H9 (cell line): ENCODE results near the gene NNT. TPM values are rescaled to one million over a fixed set of nuclear protein-coding genes. Genes with fewer than 3 reads are reported as not detected.

ENCODE experiments used
- DNase-seq: peaks from one replicate; pipeline ENCODE4 v3.0.0-alpha.2; 2017
- H2AFZ ChIP-seq: one replicate; pipeline ENCODE4 v1.6.1; 2013; ENCODE audit warnings: mild to moderate bottlenecking, low read length, control low read depth, moderate library complexity
- H2AK5ac ChIP-seq: 2 replicates; pipeline ENCODE4 v1.6.1; 2013; ENCODE audit warnings: low read length, control low read depth, mixed read lengths; ENCODE audit not compliant: insufficient read length
- H2BK120ac ChIP-seq: one replicate; pipeline ENCODE4 v1.6.1; 2013; ENCODE audit warnings: low read depth, mild to moderate bottlenecking, low read length, control low read depth, inconsistent platforms; ENCODE audit not compliant: poor library complexity, severe bottlenecking
- H2BK12ac ChIP-seq: 2 replicates; pipeline ENCODE4 v1.6.1; 2013; ENCODE audit warnings: low read length, control low read depth, mixed read lengths, low read depth; ENCODE audit not compliant: insufficient read length
- H2BK15ac ChIP-seq: 2 replicates; pipeline ENCODE4 v1.6.1; 2013; ENCODE audit warnings: low read depth, low read length, control low read depth
- H2BK20ac ChIP-seq: one replicate; pipeline ENCODE4 v1.6.1; 2013; ENCODE audit warnings: low read depth, mild to moderate bottlenecking, low read length, control low read depth, inconsistent platforms; ENCODE audit not compliant: poor library complexity, severe bottlenecking
- H2BK5ac ChIP-seq: 2 replicates; pipeline ENCODE4 v1.6.1; 2013; ENCODE audit warnings: low read length, control low read depth, mixed read lengths; ENCODE audit not compliant: insufficient read length
- H3K14ac ChIP-seq: 2 replicates; pipeline ENCODE4 v1.6.1; 2013; ENCODE audit warnings: low read length, control low read depth; ENCODE audit not compliant: insufficient read depth
- H3K18ac ChIP-seq: 2 replicates; pipeline ENCODE4 v1.6.1; 2013; ENCODE audit warnings: low read depth, mild to moderate bottlenecking, mixed read lengths, low read length, control low read depth; ENCODE audit not compliant: insufficient read length
- H3K23ac ChIP-seq: 2 replicates; pipeline ENCODE4 v1.6.1; 2013; ENCODE audit warnings: low read length, control low read depth, mixed read lengths, low read depth; ENCODE audit not compliant: insufficient read length
- H3K23me2 ChIP-seq: 2 replicates; pipeline ENCODE4 v1.6.1; 2013; ENCODE audit warnings: low read depth, mild to moderate bottlenecking, mixed read lengths, low read length, control low read depth; ENCODE audit not compliant: insufficient read length, poor library complexity, severe bottlenecking
- H3K27ac ChIP-seq: 2 replicates; pipeline ENCODE4 v1.5.1; 2013; ENCODE audit warnings: low read length, control low read depth, mixed read lengths, low read depth; ENCODE audit not compliant: insufficient read length
- H3K27me3 ChIP-seq: 2 replicates; pipeline ENCODE4 v1.6.1; 2013; ENCODE audit warnings: low read length, control low read depth, inconsistent platforms; ENCODE audit not compliant: insufficient read depth
- H3K4ac ChIP-seq: 2 replicates; pipeline ENCODE4 v1.6.1; 2013; ENCODE audit warnings: low read depth, mild to moderate bottlenecking, control low read depth, inconsistent platforms, low read length, moderate library complexity
- H3K4me1 ChIP-seq: 2 replicates; pipeline ENCODE4 v1.6.1; 2013; ENCODE audit warnings: low read length, control low read depth, inconsistent platforms; ENCODE audit not compliant: insufficient read depth
- H3K4me2 ChIP-seq: 2 replicates; pipeline ENCODE4 v1.6.1; 2013; ENCODE audit warnings: low read length, control low read depth, mixed read lengths; ENCODE audit not compliant: insufficient read length, insufficient read depth
- H3K56ac ChIP-seq: 2 replicates; pipeline ENCODE4 v1.6.1; 2013; ENCODE audit warnings: low read depth, mild to moderate bottlenecking, mixed read lengths, low read length, control low read depth; ENCODE audit not compliant: insufficient read length
- H3K79me1 ChIP-seq: 2 replicates; pipeline ENCODE4 v1.6.1; 2013; ENCODE audit warnings: low read depth, mild to moderate bottlenecking, moderate library complexity, low read length, control low read depth, inconsistent platforms; ENCODE audit not compliant: insufficient read depth, poor library complexity, severe bottlenecking
- H3K79me2 ChIP-seq: 2 replicates; pipeline ENCODE4 v1.6.1; 2013; ENCODE audit warnings: low read length, control low read depth, inconsistent platforms; ENCODE audit not compliant: insufficient read depth
- H3K9ac ChIP-seq: 2 replicates; pipeline ENCODE4 v1.6.1; 2013; ENCODE audit warnings: low read length, control low read depth, mixed read lengths; ENCODE audit not compliant: insufficient read length; ENCODE audit errors: extremely low read depth
- H3K9me3 ChIP-seq: one replicate; pipeline ENCODE4 v1.6.1; 2013; ENCODE audit warnings: low read depth, low read length, inconsistent platforms; ENCODE audit not compliant: control insufficient read depth
- H3T11ph ChIP-seq: one replicate; pipeline ENCODE4 v1.6.1; 2013; ENCODE audit warnings: mild to moderate bottlenecking, low read length, control low read depth, inconsistent platforms
- H4K20me1 ChIP-seq: one replicate; pipeline ENCODE4 v1.6.1; 2013; ENCODE audit not compliant: control insufficient read depth, insufficient read length, insufficient read depth
- H4K5ac ChIP-seq: 2 replicates; pipeline ENCODE4 v1.6.1; 2013; ENCODE audit warnings: low read depth, mild to moderate bottlenecking, mixed read lengths, low read length, control low read depth; ENCODE audit not compliant: insufficient read length
- H4K8ac ChIP-seq: replicated peaks from 2 replicates; pipeline ENCODE4 v1.6.1; 2013; ENCODE audit warnings: low read length, control low read depth, mixed read lengths, low read depth; ENCODE audit not compliant: insufficient read length
- H4K91ac ChIP-seq: 2 replicates; pipeline ENCODE4 v1.6.1; 2013; ENCODE audit warnings: low read depth, mild to moderate bottlenecking, moderate library complexity, mixed read lengths, low read length, control low read depth; ENCODE audit not compliant: insufficient read length
- H3K27ac Mint-ChIP-seq, 3 experiments: 2 replicates in 2 of 3; 3 replicates in 1 of 3; pipeline ENCODE4 v1.8.0; 2020 to 2021; ENCODE audit warnings: mixed read lengths in 3 of 3, mild to moderate bottlenecking in 1 of 3, moderate library complexity in 1 of 3
- H3K27me3 Mint-ChIP-seq: 2 replicates; pipeline ENCODE4 v1.8.0; 2021; ENCODE audit warnings: low read depth, mild to moderate bottlenecking, moderate library complexity, mixed read lengths
- H3K36me3 Mint-ChIP-seq, 3 experiments: 2 replicates in 2 of 3; 3 replicates in 1 of 3; pipeline ENCODE4 v1.8.0; 2020 to 2021; ENCODE audit warnings: low read depth in 3 of 3, mixed read lengths in 3 of 3; ENCODE audit not compliant: insufficient read depth in 1 of 3
- H3K4me1 Mint-ChIP-seq, 2 experiments: 2 replicates each; pipeline ENCODE4 v1.8.0; 2020; ENCODE audit warnings: mixed read lengths in 2 of 2
- H3K4me3 Mint-ChIP-seq, 2 experiments: 2 replicates in 1 of 2; 3 replicates in 1 of 2; pipeline ENCODE4 v1.8.0; 2020 to 2021; ENCODE audit warnings: mild to moderate bottlenecking in 2 of 2, mixed read lengths in 2 of 2, moderate library complexity in 1 of 2
- H3K9me3 Mint-ChIP-seq, 2 experiments: 2 replicates in 1 of 2; 3 replicates in 1 of 2; pipeline ENCODE4 v1.8.0; 2020; ENCODE audit warnings: mild to moderate bottlenecking in 2 of 2, mixed read lengths in 2 of 2, moderate library complexity in 1 of 2
- CTCF ChIP-seq: fragments of 200-600 bp; sonication (generic); conservative IDR thresholded peaks from 3 replicates; pipeline ENCODE4 v1.8.0; 2021; ENCODE audit warnings: antibody characterized with exemption, mild to moderate bottlenecking
- WGBS: extraction: QIAGEN DNeasy Blood & Tissue Kit; methylation state at CpG from one replicate; pipeline ENCODE4 v1.1.7; 2013; ENCODE audit warnings: missing lambda C conversion rate, low lambda C conversion rate, mixed read lengths; ENCODE audit not compliant: insufficient read length; ENCODE audit errors: extremely low coverage; 5-methylcytosine and 5-hydroxymethylcytosine counted together
- total RNA-seq: library from RNA; stranded (reverse); gene quantifications from 2 replicates; pipeline ENCODE4 v1.2.1, GENCODE V29; 2021

The NNT gene
- total RNA-seq, 1 experiment from 2014 or later = 27.6 TPM

GRCh38 chr5:43589310-43589709 lies 13.7 kb upstream of the NNT start:
- Histone ChIP-seq H2BK120ac (no peak overlapping the region), H2BK5ac (no peak overlapping the region), H2AFZ (no peak overlapping the region), H2BK15ac (no peak overlapping the region), H3T11ph (no peak overlapping the region), H3K14ac (no peak overlapping the region), H4K5ac (no peak overlapping the region), H3K27ac (no peak overlapping the region), H3K9me3 (peaks cover 4% of the 10 kb centered on the region), H3K27me3 (no peaks in the 10 kb centered on the region), H3K56ac (no peak overlapping the region), H3K79me1 (no peaks in the 10 kb centered on the region), H3K4ac (no peak overlapping the region), H4K20me1 (no peaks in the 10 kb centered on the region), H2BK12ac (no peak overlapping the region), H3K23ac (no peak overlapping the region), H3K4me1 (peaks cover 2% of the 10 kb centered on the region; the same call in 1 of the 2 replicates), H3K9ac (no peak overlapping the region), H2AK5ac (no peak overlapping the region), H2BK20ac (no peak overlapping the region), H4K8ac (no peak overlapping the region), H3K18ac (no peak overlapping the region), H4K91ac (no peak overlapping the region), H3K4me2 (no peak overlapping the region), H3K79me2 (0 out of 2 replicates have a peak, but pooled peaks cover 2% of the 10 kb centered on the region), H3K23me2 (no peaks in the 10 kb centered on the region)
- WGBS = no CpG with 5 or more reads among the region's 1 CpG
- Mint-ChIP-seq H3K36me3 (peaks cover 12 to 27% (median 13%) of the 10 kb centered on the region in 3 experiments), H3K27ac (no peak overlapping the region), H3K27me3 (no peaks in the 10 kb centered on the region), H3K4me1 (peaks cover 12% of the 10 kb centered on the region in 2 experiments), H3K4me3 (no peak overlapping the region), H3K9me3 (peaks cover 15 to 16% of the 10 kb centered on the region in 2 experiments)
- no peak for DNase-seq
- no peak for TF ChIP-seq CTCF
